ENCODE data around the gene SMURF2. TPM values are rescaled to one million over a fixed set of nuclear protein-coding genes. Genes with fewer than 3 reads are reported as not detected.

SMURF2 gene
- total RNA-seq, 1 experiment from 2014 or later, result 35.3 TPM

DNA sequence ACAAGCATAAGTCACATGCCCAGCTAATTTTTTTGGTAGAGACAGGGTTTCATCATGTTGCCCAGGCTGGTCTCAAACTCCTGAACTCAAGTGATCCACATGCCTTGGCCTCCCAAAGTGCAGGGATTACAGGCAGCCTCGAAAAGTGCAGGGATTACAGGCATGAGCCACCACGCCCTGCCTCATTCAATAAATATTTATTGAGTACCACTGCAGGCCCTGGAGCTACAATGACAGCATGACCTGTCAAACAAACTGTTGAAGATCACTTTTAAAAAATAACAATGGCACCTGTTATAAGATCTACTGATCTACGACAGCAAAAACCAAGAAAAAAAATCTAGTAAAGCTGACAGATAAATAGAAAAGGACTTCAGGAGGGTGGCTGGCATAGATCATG lies 79.1 kb downstream of the SMURF2 start:
- WGBS (ENCODE audit: extremely low coverage, insufficient read length, low lambda C conversion rate), result no CpG with 5 or more reads among the region's 3 CpGs
- Histone ChIP-seq H2AFZ (ENCODE audit: low read length) (no peak overlapping the region), H3K79me2 (ENCODE audit: insufficient read depth, low read length) (no peaks in the 10 kb centered on the region), H4K20me1 (ENCODE audit: control insufficient read depth, insufficient read depth, insufficient read length) (no peaks in the 10 kb centered on the region), H3K23me2 (ENCODE audit: insufficient read length, low read depth, low read length, poor library complexity, severe bottlenecking) (no peaks in the 10 kb centered on the region), H4K8ac (replicated peaks; ENCODE audit: insufficient read length, low read depth, low read length) (no peak overlapping the region), H3K23ac (ENCODE audit: insufficient read length, low read depth, low read length) (no peak overlapping the region), H4K5ac (ENCODE audit: insufficient read length, low read depth, low read length) (no peak overlapping the region), H3K79me1 (ENCODE audit: insufficient read depth, low read depth, low read length, poor library complexity, severe bottlenecking) (no peaks in the 10 kb centered on the region), H3K56ac (ENCODE audit: insufficient read length, low read depth, low read length) (no peak overlapping the region), H3K9ac (ENCODE audit: extremely low read depth, insufficient read length, low read length) (no peak overlapping the region), H3T11ph (ENCODE audit: low read length) (no peak overlapping the region), H3K18ac (ENCODE audit: insufficient read length, low read depth, low read length) (no peak overlapping the region), H3K4me2 (ENCODE audit: insufficient read depth, insufficient read length, low read length) (no peak overlapping the region), H2BK15ac (ENCODE audit: low read depth, low read length) (no peak overlapping the region), H2BK12ac (ENCODE audit: insufficient read length, low read depth, low read length) (no peak overlapping the region), H2AK5ac (ENCODE audit: insufficient read length, low read length) (no peak overlapping the region), H3K9me3 (ENCODE audit: control insufficient read depth, low read depth, low read length) (no peaks in the 10 kb centered on the region), H4K91ac (ENCODE audit: insufficient read length, low read depth, low read length) (no peak overlapping the region), H2BK20ac (ENCODE audit: low read depth, low read length, poor library complexity, severe bottlenecking) (no peak overlapping the region), H2BK120ac (ENCODE audit: low read depth, low read length, poor library complexity, severe bottlenecking) (no peak overlapping the region), H3K4me1 (ENCODE audit: insufficient read depth, low read length) (no peaks in the 10 kb centered on the region), H3K14ac (ENCODE audit: insufficient read depth, low read length) (no peak overlapping the region), H3K4ac (ENCODE audit: low read depth, low read length) (no peak overlapping the region), H2BK5ac (ENCODE audit: insufficient read length, low read length) (no peak overlapping the region), H3K27me3 (ENCODE audit: insufficient read depth, low read length) (no peaks in the 10 kb centered on the region), H3K27ac (ENCODE audit: insufficient read length, low read depth, low read length) (no peak overlapping the region)
- TF ChIP-seq, protein P1, sequence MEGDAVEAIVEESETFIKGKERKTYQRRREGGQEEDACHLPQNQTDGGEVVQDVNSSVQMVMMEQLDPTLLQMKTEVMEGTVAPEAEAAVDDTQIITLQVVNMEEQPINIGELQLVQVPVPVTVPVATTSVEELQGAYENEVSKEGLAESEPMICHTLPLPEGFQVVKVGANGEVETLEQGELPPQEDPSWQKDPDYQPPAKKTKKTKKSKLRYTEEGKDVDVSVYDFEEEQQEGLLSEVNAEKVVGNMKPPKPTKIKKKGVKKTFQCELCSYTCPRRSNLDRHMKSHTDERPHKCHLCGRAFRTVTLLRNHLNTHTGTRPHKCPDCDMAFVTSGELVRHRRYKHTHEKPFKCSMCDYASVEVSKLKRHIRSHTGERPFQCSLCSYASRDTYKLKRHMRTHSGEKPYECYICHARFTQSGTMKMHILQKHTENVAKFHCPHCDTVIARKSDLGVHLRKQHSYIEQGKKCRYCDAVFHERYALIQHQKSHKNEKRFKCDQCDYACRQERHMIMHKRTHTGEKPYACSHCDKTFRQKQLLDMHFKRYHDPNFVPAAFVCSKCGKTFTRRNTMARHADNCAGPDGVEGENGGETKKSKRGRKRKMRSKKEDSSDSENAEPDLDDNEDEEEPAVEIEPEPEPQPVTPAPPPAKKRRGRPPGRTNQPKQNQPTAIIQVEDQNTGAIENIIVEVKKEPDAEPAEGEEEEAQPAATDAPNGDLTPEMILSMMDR (conservative IDR thresholded peaks at IDR 0.05), result no peak
- peaks cover 4 to 33% (median 21%) of the 10 kb centered on the region in 3 experiments; a peak in 6 of 7 replicates for H3K36me3 Mint-ChIP-seq (ENCODE audit: insufficient read depth in 1 of 3, low read depth in 3 of 3)
- H3K27ac Mint-ChIP-seq, result no peak overlapping the region
- DNase-seq, result no peak
- peaks cover 5% of the 10 kb centered on the region in 2 experiments for H3K4me1 Mint-ChIP-seq
- no peaks in the 10 kb centered on the region for H3K9me3 Mint-ChIP-seq
- no peaks in the 10 kb centered on the region for H3K27me3 Mint-ChIP-seq (ENCODE audit: low read depth)
- no peak overlapping the region for H3K4me3 Mint-ChIP-seq
